ENCODE data around the gene MPV17L. TPM values are rescaled to one million over a fixed set of nuclear protein-coding genes. Genes with fewer than 3 reads are reported as not detected.
"Not testable (repeated sequence)": the region's sequence is repeated elsewhere in the genome, so short reads cannot be mapped to it uniquely, and the experiment has no call there.

The MPV17L gene
- total RNA-seq, 2 donors from 2014 or later = 2.7 to 3.1 TPM

- H3K9me3 ChIP-seq (ENCODE audit: control insufficient read depth, low read length) = peaks cover 2% of the 10 kb centered on the region
- DNase-seq = no peak
- Mint-ChIP-seq H3K4me1 (peaks cover 2% of the 10 kb centered on the region), H3K36me3 (ENCODE audit: low read depth) (no peaks in the 10 kb centered on the region), H3K27ac (no peak overlapping the region), H3K9me3 (peaks cover 2% of the 10 kb centered on the region), H3K4me3 (no peak overlapping the region), H3K27me3 (ENCODE audit: insufficient read depth) (no peaks in the 10 kb centered on the region)
- peaks cover under 1% of the 10 kb centered on the region for H3K4me1 ChIP-seq (ENCODE audit: control insufficient read depth, insufficient read depth, low read length)
- H3K27ac ChIP-seq (ENCODE audit: low read depth, low read length) = no peak overlapping the region
- no peak overlapping the region for H3K4me3 ChIP-seq (ENCODE audit: low read length)
- H3K9ac ChIP-seq (ENCODE audit: extremely low read depth, low read length, poor library complexity, severe bottlenecking) = no peak overlapping the region
- no peaks in the 10 kb centered on the region for H3K36me3 ChIP-seq (ENCODE audit: control insufficient read depth, insufficient read depth, low read length)
- WGBS, 2 experiments (ENCODE audit: insufficient coverage in 1 of 2, insufficient read length in 1 of 2) = 93 to 100% methylated on average over 2 to 6 of the region's 6 CpGs
- TF ChIP-seq CTCF (conservative IDR thresholded peaks at IDR 0.05) = no peak
- H3K27me3 ChIP-seq (ENCODE audit: control insufficient read depth, insufficient read depth, low read length, poor library complexity, severe bottlenecking) = no peaks in the 10 kb centered on the region
Measured at GRCh38 chr16:15450624-15451023, 55.1 kb downstream of the MPV17L start.

- WGBS, 2 experiments (ENCODE audit: insufficient coverage in 1 of 2, insufficient read length in 1 of 2) = 91 to 93% methylated on average over 5 to 10 of the region's 10 CpGs
- Mint-ChIP-seq H3K9me3 (peaks cover 2% of the 10 kb centered on the region), H3K4me1 (peaks cover 7% of the 10 kb centered on the region), H3K27ac (no peak overlapping the region), H3K27me3 (ENCODE audit: insufficient read depth) (no peaks in the 10 kb centered on the region), H3K4me3 (no peak overlapping the region), H3K36me3 (ENCODE audit: low read depth) (no peaks in the 10 kb centered on the region)
- Histone ChIP-seq H3K9ac (ENCODE audit: extremely low read depth, low read length, poor library complexity, severe bottlenecking) (no peak overlapping the region), H3K36me3 (ENCODE audit: control insufficient read depth, insufficient read depth, low read length) (no peaks in the 10 kb centered on the region), H3K27me3 (ENCODE audit: control insufficient read depth, insufficient read depth, low read length, poor library complexity, severe bottlenecking) (no peaks in the 10 kb centered on the region), H3K9me3 (ENCODE audit: control insufficient read depth, low read length) (no peaks in the 10 kb centered on the region), H3K4me1 (ENCODE audit: control insufficient read depth, insufficient read depth, low read length) (peaks cover 4% of the 10 kb centered on the region), H3K27ac (ENCODE audit: low read depth, low read length) (no peak overlapping the region), H3K4me3 (ENCODE audit: low read length) (no peak overlapping the region)
- TF ChIP-seq CTCF (conservative IDR thresholded peaks at IDR 0.05) = no peak
- no peak for DNase-seq
Measured at GRCh38 chr16:15451098-15451731, 55.7 kb downstream of the MPV17L start.

- Histone ChIP-seq H3K27me3 (ENCODE audit: control insufficient read depth, insufficient read depth, low read length, poor library complexity, severe bottlenecking) (no peaks in the 10 kb centered on the region), H3K4me1 (ENCODE audit: control insufficient read depth, insufficient read depth, low read length) (peaks cover 4% of the 10 kb centered on the region), H3K9me3 (ENCODE audit: control insufficient read depth, low read length) (no peaks in the 10 kb centered on the region), H3K9ac (ENCODE audit: extremely low read depth, low read length, poor library complexity, severe bottlenecking) (no peak overlapping the region), H3K4me3 (ENCODE audit: low read length) (no peak overlapping the region), H3K27ac (ENCODE audit: low read depth, low read length) (no peak overlapping the region), H3K36me3 (ENCODE audit: control insufficient read depth, insufficient read depth, low read length) (no peaks in the 10 kb centered on the region)
- H3K9me3 Mint-ChIP-seq = no peaks in the 10 kb centered on the region
- TF ChIP-seq CTCF (conservative IDR thresholded peaks at IDR 0.05) = no peak
- no peak overlapping the region for H3K27ac Mint-ChIP-seq
- H3K36me3 Mint-ChIP-seq (ENCODE audit: low read depth) = no peaks in the 10 kb centered on the region
- H3K27me3 Mint-ChIP-seq (ENCODE audit: insufficient read depth) = no peaks in the 10 kb centered on the region
- no peak for DNase-seq
- H3K4me1 Mint-ChIP-seq = peaks cover 7% of the 10 kb centered on the region
- WGBS, 2 experiments (ENCODE audit: insufficient coverage in 1 of 2, insufficient read length in 1 of 2) = 90 to 93% methylated on average over 6 to 8 of the region's 8 CpGs
- H3K4me3 Mint-ChIP-seq = no peak overlapping the region
Measured at GRCh38 chr16:15452246-15452855, 56.8 kb downstream of the MPV17L start.

GRCh38 chr16:15453296-15453695 lies 57.7 kb downstream of the MPV17L start:
- 93 to 97% methylated on average over 6 to 7 of the region's 7 CpGs for WGBS, 2 experiments (ENCODE audit: insufficient coverage in 1 of 2, insufficient read length in 1 of 2)
- not testable (repeated sequence) for H3K9me3 Mint-ChIP-seq

GRCh38 chr16:15454933-15455332 lies 59.4 kb downstream of the MPV17L start:
- H3K36me3 Mint-ChIP-seq (ENCODE audit: low read depth); H3K27me3 Mint-ChIP-seq (ENCODE audit: insufficient read depth); H3K9ac ChIP-seq (ENCODE audit: extremely low read depth, low read length, poor library complexity, severe bottlenecking); H3K4me1 Mint-ChIP-seq; DNase-seq; H3K27ac ChIP-seq (ENCODE audit: low read depth, low read length); H3K9me3 Mint-ChIP-seq; H3K4me3 ChIP-seq (ENCODE audit: low read length); H3K36me3 ChIP-seq (ENCODE audit: control insufficient read depth, insufficient read depth, low read length); H3K4me1 ChIP-seq (ENCODE audit: control insufficient read depth, insufficient read depth, low read length); H3K27ac Mint-ChIP-seq; H3K9me3 ChIP-seq (ENCODE audit: control insufficient read depth, low read length); H3K27me3 ChIP-seq (ENCODE audit: control insufficient read depth, insufficient read depth, low read length, poor library complexity, severe bottlenecking); H3K4me3 Mint-ChIP-seq: not testable (repeated sequence)
- 95 to 96% methylated on average over 9 to 11 of the region's 11 CpGs for WGBS, 2 experiments (ENCODE audit: insufficient coverage in 1 of 2, insufficient read length in 1 of 2)

More at GRCh38 chr16:15453296-15453695, 57.7 kb downstream of the MPV17L start:
- H3K4me1 ChIP-seq (ENCODE audit: control insufficient read depth, insufficient read depth, low read length); H3K4me1 Mint-ChIP-seq; H3K9me3 ChIP-seq (ENCODE audit: control insufficient read depth, low read length); H3K4me3 ChIP-seq (ENCODE audit: low read length); DNase-seq; H3K36me3 Mint-ChIP-seq (ENCODE audit: low read depth); H3K27me3 Mint-ChIP-seq (ENCODE audit: insufficient read depth); H3K9ac ChIP-seq (ENCODE audit: extremely low read depth, low read length, poor library complexity, severe bottlenecking); H3K27ac ChIP-seq (ENCODE audit: low read depth, low read length); H3K4me3 Mint-ChIP-seq; H3K27me3 ChIP-seq (ENCODE audit: control insufficient read depth, insufficient read depth, low read length, poor library complexity, severe bottlenecking); H3K27ac Mint-ChIP-seq; H3K36me3 ChIP-seq (ENCODE audit: control insufficient read depth, insufficient read depth, low read length): not testable (repeated sequence)
